Gastrocnemius medialis (tissue), 4 donors: ENCODE data around the gene MEF2B. TPM values are rescaled to one million over a fixed set of nuclear protein-coding genes. Genes with fewer than 3 reads are reported as not detected.

Experiments
- ATAC-seq, 2 donors: fragments of 150-250 bp; one replicate each; pipeline ENCODE4 v1.9.1; 2016
- DNase-seq, 2 donors: peaks; one replicate each; pipeline ENCODE4 v3.0.0-alpha.2; 2019
- H3K27ac ChIP-seq, 4 donors: fragments of 200-600 bp; sonication (generic); 1 replicate in 1 of 4; 2 replicates in 3 of 4; pipeline ENCODE4 v1.5.1; 2016 to 2018; ENCODE audit warnings: mild to moderate bottlenecking in 2 of 4, moderate library complexity in 1 of 4
- H3K27me3 ChIP-seq, 3 donors: fragments of 200-600 bp; sonication (generic) in 2 of 3; 1 replicate in 1 of 3; 2 replicates in 2 of 3; pipeline versions ENCODE4 v1.5.1 to v1.6.0; 2016 to 2019; ENCODE audit warnings: mild to moderate bottlenecking in 1 of 3, moderate library complexity in 1 of 3
- H3K36me3 ChIP-seq, 2 donors: fragments of 200-600 bp; sonication (generic) in 1 of 2; one replicate each; pipeline ENCODE4 v1.5.1; 2017 to 2018
- H3K4me1 ChIP-seq, 2 donors: fragments of 200-600 bp; sonication (generic) in 1 of 2; one replicate each; pipeline ENCODE4 v1.5.1; 2016 to 2017; ENCODE audit warnings: mild to moderate bottlenecking in 2 of 2
- H3K4me3 ChIP-seq, 4 donors: fragments of 200-600 bp; sonication (generic) in 3 of 4; 1 replicate in 1 of 4; 2 replicates in 3 of 4; pipeline ENCODE4 v1.5.1; 2016 to 2019; ENCODE audit warnings: mild to moderate bottlenecking in 2 of 4
- H3K9me3 ChIP-seq, 3 donors: fragments of 200-600 bp; sonication (generic) in 2 of 3; 1 replicate in 1 of 3; 2 replicates in 2 of 3; pipeline ENCODE4 v1.5.1; 2016 to 2019
- CTCF ChIP-seq, 5 experiments: fragments of 450-650 bp in 3 of 5; fragments of 200-600 bp in 2 of 5; sonication (generic) in 2 of 5; IDR thresholded peaks in 4 of 5; conservative IDR thresholded peaks in 1 of 5; 1 replicate in 4 of 5; 2 replicates in 1 of 5; pipeline ENCODE4 v1.5.1; 2016 to 2019; ENCODE audit warnings: antibody characterized with exemption in 5 of 5, mild to moderate bottlenecking in 3 of 5, moderate library complexity in 3 of 5
- POLR2A ChIP-seq, 2 donors: fragments of 450-650 bp; IDR thresholded peaks; one replicate each; pipeline ENCODE4 v1.6.1; 2017; ENCODE audit warnings: antibody characterized with exemption in 2 of 2, mild to moderate bottlenecking in 2 of 2, moderate library complexity in 2 of 2
- in situ Hi-C, 4 donors: fragments of 200-750 bp; cut with MboI; loops; one replicate each; pipeline versions ENCODE4 v1.15.0 to v1.8.0; 2017; ENCODE audit warnings: low sequenced_read_pairs in 4 of 4
- intact Hi-C: fragments of 100-400 bp; cut with DNase I; formaldehyde crosslinking; loops from one replicate; pipeline ENCODE4 v1.15.1; 2023; ENCODE audit warnings: low total_unique reads
- total RNA-seq, 4 donors: library from RNA; depleted of rRNA; stranded (reverse); fragments of >200 nt; gene quantifications; one replicate each; pipeline versions ENCODE4 v1.1.0 to v1.2.3, GENCODE V29; 2016

MEF2B gene
- total RNA-seq, 4 donors from 2014 or later: 0.68 to 1.6 TPM; not detected in 2

GRCh38 chr19:19147344-19147743, 22.7 kb downstream of the MEF2B start:
- Histone ChIP-seq H3K27ac (no peak overlapping the region), H3K9me3 (no peaks in the 10 kb centered on the region), H3K4me3 (no peak overlapping the region), H3K4me1 (peaks cover 0 to 4% of the 10 kb centered on the region in 2 donors), H3K36me3 (no peaks in the 10 kb centered on the region), H3K27me3 (no peaks in the 10 kb centered on the region)
- DNase-seq: no peak
- no peak for ATAC-seq
- in situ Hi-C loops: no loop called here
- TF ChIP-seq CTCF (IDR thresholded peaks at IDR 0.05 in 4 of 5, conservative IDR thresholded peaks at IDR 0.05 in 1 of 5): no peak
- TF ChIP-seq POLR2A (IDR thresholded peaks at IDR 0.05): no peak
- intact Hi-C loops: no loop called here

- no peak for ATAC-seq
- TF ChIP-seq POLR2A (IDR thresholded peaks at IDR 0.05): no peak
- TF ChIP-seq CTCF (IDR thresholded peaks at IDR 0.05 in 4 of 5, conservative IDR thresholded peaks at IDR 0.05 in 1 of 5): no peak
- intact Hi-C loops: loop anchor here (1.0 kb wide), 1 partner anchor 28 kb away; no protein-coding TSS in a partner anchor
Measured at GRCh38 chr19:19146865-19147264, 23.2 kb downstream of the MEF2B start.

GRCh38 chr19:19145684-19146608, 24.1 kb downstream of the MEF2B start:
- ATAC-seq (peak; percentile 63 to 88), DNase-seq (peak; percentile 44 to 72)
- Histone ChIP-seq H3K27me3 (no peaks in the 10 kb centered on the region), H3K36me3 (no peaks in the 10 kb centered on the region), H3K4me3 (peak overlapping the region in 3 of 4 donors; percentile 21 to 46 (median 22)), H3K4me1 (peaks cover 0 to 4% of the 10 kb centered on the region in 2 donors), H3K9me3 (no peaks in the 10 kb centered on the region), H3K27ac (no peak overlapping the region)
- TF ChIP-seq POLR2A (IDR thresholded peaks at IDR 0.05) (no peak), CTCF (IDR thresholded peaks at IDR 0.05 in 4 of 5, conservative IDR thresholded peaks at IDR 0.05 in 1 of 5) (peak; percentile 81 to 99 (median 98))
- intact Hi-C loops: loop anchor here (1.0 kb wide), 1 partner anchor 29 kb away; no protein-coding TSS in a partner anchor
- in situ Hi-C loops: no loop called here

More at GRCh38 chr19:19146865-19147264, 23.2 kb downstream of the MEF2B start:
- Histone ChIP-seq H3K4me1 (peaks cover 0 to 4% of the 10 kb centered on the region in 2 donors), H3K36me3 (no peaks in the 10 kb centered on the region), H3K27me3 (no peaks in the 10 kb centered on the region), H3K4me3 (no peak overlapping the region), H3K9me3 (no peaks in the 10 kb centered on the region), H3K27ac (no peak overlapping the region)
- DNase-seq: no peak
- in situ Hi-C loops: no loop called here

- ATAC-seq (no peak), DNase-seq (no peak)
- H3K9me3 ChIP-seq: no peaks in the 10 kb centered on the region
- in situ Hi-C loops: no loop called here
- H3K27me3 ChIP-seq: no peaks in the 10 kb centered on the region
- no peaks in the 10 kb centered on the region for H3K36me3 ChIP-seq
- peaks cover 0 to 4% of the 10 kb centered on the region in 2 donors for H3K4me1 ChIP-seq
- TF ChIP-seq CTCF (IDR thresholded peaks at IDR 0.05 in 4 of 5, conservative IDR thresholded peaks at IDR 0.05 in 1 of 5) (no peak), POLR2A (IDR thresholded peaks at IDR 0.05) (no peak)
- H3K27ac ChIP-seq: no peak overlapping the region
- intact Hi-C loops: no loop called here
- H3K4me3 ChIP-seq: no peak overlapping the region
Measured at GRCh38 chr19:19145281-19145680, 24.8 kb downstream of the MEF2B start.
